H9 (cell line): ENCODE measurements around the gene KCNJ15. TPM values are rescaled to one million over a fixed set of nuclear protein-coding genes. Genes with fewer than 3 reads are reported as not detected.

Source experiments
- DNase-seq: peaks from one replicate; pipeline ENCODE4 v3.0.0-alpha.2; 2017
- H2AFZ ChIP-seq: one replicate; pipeline ENCODE4 v1.6.1; 2013; ENCODE audit warnings: mild to moderate bottlenecking, low read length, control low read depth, moderate library complexity
- H2AK5ac ChIP-seq: 2 replicates; pipeline ENCODE4 v1.6.1; 2013; ENCODE audit warnings: low read length, control low read depth, mixed read lengths; ENCODE audit not compliant: insufficient read length
- H2BK120ac ChIP-seq: one replicate; pipeline ENCODE4 v1.6.1; 2013; ENCODE audit warnings: low read depth, mild to moderate bottlenecking, low read length, control low read depth, inconsistent platforms; ENCODE audit not compliant: poor library complexity, severe bottlenecking
- H2BK12ac ChIP-seq: 2 replicates; pipeline ENCODE4 v1.6.1; 2013; ENCODE audit warnings: low read length, control low read depth, mixed read lengths, low read depth; ENCODE audit not compliant: insufficient read length
- H2BK15ac ChIP-seq: 2 replicates; pipeline ENCODE4 v1.6.1; 2013; ENCODE audit warnings: low read depth, low read length, control low read depth
- H2BK20ac ChIP-seq: one replicate; pipeline ENCODE4 v1.6.1; 2013; ENCODE audit warnings: low read depth, mild to moderate bottlenecking, low read length, control low read depth, inconsistent platforms; ENCODE audit not compliant: poor library complexity, severe bottlenecking
- H2BK5ac ChIP-seq: 2 replicates; pipeline ENCODE4 v1.6.1; 2013; ENCODE audit warnings: low read length, control low read depth, mixed read lengths; ENCODE audit not compliant: insufficient read length
- H3K14ac ChIP-seq: 2 replicates; pipeline ENCODE4 v1.6.1; 2013; ENCODE audit warnings: low read length, control low read depth; ENCODE audit not compliant: insufficient read depth
- H3K18ac ChIP-seq: 2 replicates; pipeline ENCODE4 v1.6.1; 2013; ENCODE audit warnings: low read depth, mild to moderate bottlenecking, mixed read lengths, low read length, control low read depth; ENCODE audit not compliant: insufficient read length
- H3K23ac ChIP-seq: 2 replicates; pipeline ENCODE4 v1.6.1; 2013; ENCODE audit warnings: low read length, control low read depth, mixed read lengths, low read depth; ENCODE audit not compliant: insufficient read length
- H3K23me2 ChIP-seq: 2 replicates; pipeline ENCODE4 v1.6.1; 2013; ENCODE audit warnings: low read depth, mild to moderate bottlenecking, mixed read lengths, low read length, control low read depth; ENCODE audit not compliant: insufficient read length, poor library complexity, severe bottlenecking
- H3K27ac ChIP-seq: 2 replicates; pipeline ENCODE4 v1.5.1; 2013; ENCODE audit warnings: low read length, control low read depth, mixed read lengths, low read depth; ENCODE audit not compliant: insufficient read length
- H3K27me3 ChIP-seq: 2 replicates; pipeline ENCODE4 v1.6.1; 2013; ENCODE audit warnings: low read length, control low read depth, inconsistent platforms; ENCODE audit not compliant: insufficient read depth
- H3K4ac ChIP-seq: 2 replicates; pipeline ENCODE4 v1.6.1; 2013; ENCODE audit warnings: low read depth, mild to moderate bottlenecking, control low read depth, inconsistent platforms, low read length, moderate library complexity
- H3K4me1 ChIP-seq: 2 replicates; pipeline ENCODE4 v1.6.1; 2013; ENCODE audit warnings: low read length, control low read depth, inconsistent platforms; ENCODE audit not compliant: insufficient read depth
- H3K4me2 ChIP-seq: 2 replicates; pipeline ENCODE4 v1.6.1; 2013; ENCODE audit warnings: low read length, control low read depth, mixed read lengths; ENCODE audit not compliant: insufficient read length, insufficient read depth
- H3K56ac ChIP-seq: 2 replicates; pipeline ENCODE4 v1.6.1; 2013; ENCODE audit warnings: low read depth, mild to moderate bottlenecking, mixed read lengths, low read length, control low read depth; ENCODE audit not compliant: insufficient read length
- H3K79me1 ChIP-seq: 2 replicates; pipeline ENCODE4 v1.6.1; 2013; ENCODE audit warnings: low read depth, mild to moderate bottlenecking, moderate library complexity, low read length, control low read depth, inconsistent platforms; ENCODE audit not compliant: insufficient read depth, poor library complexity, severe bottlenecking
- H3K79me2 ChIP-seq: 2 replicates; pipeline ENCODE4 v1.6.1; 2013; ENCODE audit warnings: low read length, control low read depth, inconsistent platforms; ENCODE audit not compliant: insufficient read depth
- H3K9ac ChIP-seq: 2 replicates; pipeline ENCODE4 v1.6.1; 2013; ENCODE audit warnings: low read length, control low read depth, mixed read lengths; ENCODE audit not compliant: insufficient read length; ENCODE audit errors: extremely low read depth
- H3K9me3 ChIP-seq: one replicate; pipeline ENCODE4 v1.6.1; 2013; ENCODE audit warnings: low read depth, low read length, inconsistent platforms; ENCODE audit not compliant: control insufficient read depth
- H3T11ph ChIP-seq: one replicate; pipeline ENCODE4 v1.6.1; 2013; ENCODE audit warnings: mild to moderate bottlenecking, low read length, control low read depth, inconsistent platforms
- H4K20me1 ChIP-seq: one replicate; pipeline ENCODE4 v1.6.1; 2013; ENCODE audit not compliant: control insufficient read depth, insufficient read length, insufficient read depth
- H4K5ac ChIP-seq: 2 replicates; pipeline ENCODE4 v1.6.1; 2013; ENCODE audit warnings: low read depth, mild to moderate bottlenecking, mixed read lengths, low read length, control low read depth; ENCODE audit not compliant: insufficient read length
- H4K8ac ChIP-seq: replicated peaks from 2 replicates; pipeline ENCODE4 v1.6.1; 2013; ENCODE audit warnings: low read length, control low read depth, mixed read lengths, low read depth; ENCODE audit not compliant: insufficient read length
- H4K91ac ChIP-seq: 2 replicates; pipeline ENCODE4 v1.6.1; 2013; ENCODE audit warnings: low read depth, mild to moderate bottlenecking, moderate library complexity, mixed read lengths, low read length, control low read depth; ENCODE audit not compliant: insufficient read length
- H3K27ac Mint-ChIP-seq, 3 experiments: 2 replicates in 2 of 3; 3 replicates in 1 of 3; pipeline ENCODE4 v1.8.0; 2020 to 2021; ENCODE audit warnings: mixed read lengths in 3 of 3, mild to moderate bottlenecking in 1 of 3, moderate library complexity in 1 of 3
- H3K27me3 Mint-ChIP-seq: 2 replicates; pipeline ENCODE4 v1.8.0; 2021; ENCODE audit warnings: low read depth, mild to moderate bottlenecking, moderate library complexity, mixed read lengths
- H3K36me3 Mint-ChIP-seq, 3 experiments: 2 replicates in 2 of 3; 3 replicates in 1 of 3; pipeline ENCODE4 v1.8.0; 2020 to 2021; ENCODE audit warnings: low read depth in 3 of 3, mixed read lengths in 3 of 3; ENCODE audit not compliant: insufficient read depth in 1 of 3
- H3K4me1 Mint-ChIP-seq, 2 experiments: 2 replicates each; pipeline ENCODE4 v1.8.0; 2020; ENCODE audit warnings: mixed read lengths in 2 of 2
- H3K4me3 Mint-ChIP-seq, 2 experiments: 2 replicates in 1 of 2; 3 replicates in 1 of 2; pipeline ENCODE4 v1.8.0; 2020 to 2021; ENCODE audit warnings: mild to moderate bottlenecking in 2 of 2, mixed read lengths in 2 of 2, moderate library complexity in 1 of 2
- H3K9me3 Mint-ChIP-seq, 2 experiments: 2 replicates in 1 of 2; 3 replicates in 1 of 2; pipeline ENCODE4 v1.8.0; 2020; ENCODE audit warnings: mild to moderate bottlenecking in 2 of 2, mixed read lengths in 2 of 2, moderate library complexity in 1 of 2
- CTCF ChIP-seq: fragments of 200-600 bp; sonication (generic); conservative IDR thresholded peaks from 3 replicates; pipeline ENCODE4 v1.8.0; 2021; ENCODE audit warnings: antibody characterized with exemption, mild to moderate bottlenecking
- WGBS: extraction: QIAGEN DNeasy Blood & Tissue Kit; methylation state at CpG from one replicate; pipeline ENCODE4 v1.1.7; 2013; ENCODE audit warnings: missing lambda C conversion rate, low lambda C conversion rate, mixed read lengths; ENCODE audit not compliant: insufficient read length; ENCODE audit errors: extremely low coverage; 5-methylcytosine and 5-hydroxymethylcytosine counted together
- total RNA-seq: library from RNA; stranded (reverse); gene quantifications from 2 replicates; pipeline ENCODE4 v1.2.1, GENCODE V29; 2021

The KCNJ15 gene
- total RNA-seq, 1 experiment from 2014 or later: not detected

- H4K20me1 ChIP-seq: no peaks in the 10 kb centered on the region
- DNase-seq: no peak
- no peak overlapping the region for H3K18ac ChIP-seq
- no peaks in the 10 kb centered on the region; the same call in 1 of the 2 replicates for H3K27me3 Mint-ChIP-seq
- H3K4me3 Mint-ChIP-seq: no peak overlapping the region
- H3K4me2 ChIP-seq: no peak overlapping the region
- H3T11ph ChIP-seq: no peak overlapping the region
- H3K4me1 Mint-ChIP-seq: peaks cover 15 to 16% of the 10 kb centered on the region in 2 experiments
- no peak overlapping the region for H2BK20ac ChIP-seq
- no peak overlapping the region for H4K8ac ChIP-seq
- no peak for TF ChIP-seq CTCF
- H2BK12ac ChIP-seq: no peak overlapping the region
- H4K5ac ChIP-seq: no peak overlapping the region
- no CpG with 5 or more reads among the region's 3 CpGs for WGBS
- H2AK5ac ChIP-seq: no peak overlapping the region
- H2BK120ac ChIP-seq: no peak overlapping the region
- H3K27me3 ChIP-seq: no peaks in the 10 kb centered on the region
- H4K91ac ChIP-seq: no peak overlapping the region
- H3K56ac ChIP-seq: no peak overlapping the region
- H3K27ac Mint-ChIP-seq: no peak overlapping the region
- H3K79me2 ChIP-seq: no peaks in the 10 kb centered on the region
- no peak overlapping the region for H3K23ac ChIP-seq
- no peak overlapping the region for H3K9ac ChIP-seq
- H3K4ac ChIP-seq: no peak overlapping the region
- H3K9me3 ChIP-seq: no peaks in the 10 kb centered on the region
- H3K14ac ChIP-seq: no peak overlapping the region
- no peaks in the 10 kb centered on the region; a peak in 1 of 7 replicates for H3K36me3 Mint-ChIP-seq
- no peak overlapping the region for H2AFZ ChIP-seq
- no peaks in the 10 kb centered on the region for H3K4me1 ChIP-seq
- H3K27ac ChIP-seq: no peak overlapping the region
- no peaks in the 10 kb centered on the region for H3K23me2 ChIP-seq
- no peaks in the 10 kb centered on the region for H3K79me1 ChIP-seq
- H2BK15ac ChIP-seq: no peak overlapping the region
- H3K9me3 Mint-ChIP-seq: no peaks in the 10 kb centered on the region; a peak in 1 of 5 replicates
- H2BK5ac ChIP-seq: no peak overlapping the region
Measured at GRCh38 chr21:38267136-38267755, 10.5 kb downstream of the KCNJ15 start.
